Fibroblast of lung (primary cell): Measurements from ENCODE around the gene SORL1. TPM values are rescaled to one million over a fixed set of nuclear protein-coding genes. Genes with fewer than 3 reads are reported as not detected.

Experiments
- DNase-seq, 2 donors: peaks; one replicate each; pipeline versions ENCODE4 v3.0.0 to v3.0.0-alpha.2; 2010; ENCODE audit warnings: low read depth in 2 of 2
- H2AFZ ChIP-seq: 2 replicates; pipeline ENCODE4 v1.5.1; 2012; ENCODE audit warnings: low read length, control low read depth, inconsistent platforms
- H3K27ac ChIP-seq: 2 replicates; pipeline ENCODE4 v1.5.1; 2011; ENCODE audit warnings: low read length, control low read depth; ENCODE audit not compliant: insufficient read depth
- H3K27me3 ChIP-seq: 2 replicates; pipeline ENCODE4 v1.5.1; 2011; ENCODE audit warnings: mild to moderate bottlenecking, low read length; ENCODE audit not compliant: control insufficient read depth, insufficient read depth
- H3K36me3 ChIP-seq: 2 replicates; pipeline ENCODE4 v1.5.1; 2011; ENCODE audit warnings: low read length; ENCODE audit not compliant: control insufficient read depth, insufficient read depth
- H3K4me1 ChIP-seq: 2 replicates; pipeline ENCODE4 v1.5.1; 2011; ENCODE audit warnings: low read length; ENCODE audit not compliant: control insufficient read depth, insufficient read depth; ENCODE audit errors: extremely low read depth
- H3K4me2 ChIP-seq: 2 replicates; pipeline ENCODE4 v1.5.1; 2011; ENCODE audit warnings: low read length, control low read depth; ENCODE audit not compliant: insufficient read depth; ENCODE audit errors: extremely low read depth
- H3K4me3 ChIP-seq, 4 experiments: fragments of 200-600 bp in 1 of 4; sonication (generic) in 1 of 4; replicated peaks in 1 of 4; 2 replicates each; pipeline ENCODE4 v1.5.1; 2011 to 2016; ENCODE audit warnings: low read length in 4 of 4, low read depth in 3 of 4, mild to moderate bottlenecking in 3 of 4, control low read depth in 2 of 4, inconsistent platforms in 1 of 4, mixed read lengths in 1 of 4; ENCODE audit not compliant: insufficient read depth in 1 of 4; ENCODE audit errors: control extremely low read depth in 1 of 4
- H3K79me2 ChIP-seq: 2 replicates; pipeline ENCODE4 v1.5.1; 2012; ENCODE audit warnings: mild to moderate bottlenecking, low read length, inconsistent platforms; ENCODE audit not compliant: control insufficient read depth, insufficient read depth
- H3K9ac ChIP-seq: 2 replicates; pipeline ENCODE4 v1.5.1; 2011; ENCODE audit warnings: mild to moderate bottlenecking, low read length, control low read depth; ENCODE audit not compliant: insufficient read depth
- H3K9me3 ChIP-seq: 2 replicates; pipeline ENCODE4 v1.5.1; 2012; ENCODE audit warnings: low read depth, low read length; ENCODE audit not compliant: control insufficient read depth, insufficient read depth
- H4K20me1 ChIP-seq: 2 replicates; pipeline ENCODE4 v1.5.1; 2011; ENCODE audit warnings: low read length; ENCODE audit not compliant: control insufficient read depth, insufficient read depth; ENCODE audit errors: extremely low read depth
- EZH2 ChIP-seq: IDR thresholded peaks from 2 replicates; pipeline ENCODE4 v1.5.1; 2012; ENCODE audit warnings: low read length, control low read depth, mild to moderate bottlenecking; ENCODE audit errors: missing control alignments
- polyA plus RNA-seq, 2 donors: library from polyadenylated mRNA; depleted of rRNA in 1 of 2; stranded (reverse) in 1 of 2; unstranded in 1 of 2; fragments of >200 nt; gene quantifications; 2 replicates each; pipeline ENCODE4 v1.2.1, GENCODE V29; 2011 to 2012; ENCODE audit warnings: missing spikeins in 1 of 2
- total RNA-seq: library from RNA; depleted of rRNA; stranded (reverse); fragments of >200 nt; gene quantifications from 2 replicates; pipeline ENCODE4 v1.2.1, GENCODE V29; 2014
- TF ChIP-seq, protein P1 (sequence below), 2 donors: IDR thresholded peaks in 1 of 2; conservative IDR thresholded peaks in 1 of 2; 1 replicate in 1 of 2; 2 replicates in 1 of 2; pipeline ENCODE4 v1.5.1; 2011 to 2012; ENCODE audit warnings: low read length in 2 of 2, control low read depth in 1 of 2, inconsistent platforms in 1 of 2, low read depth in 1 of 2, mild to moderate bottlenecking in 1 of 2

Gene SORL1
- total and polyA plus RNA-seq, 2 donors (not counting 1 experiment from before 2014, with no cell fraction given), result 0.58 to 10.9 TPM

- Histone ChIP-seq H3K36me3 (no peaks in the 10 kb centered on the region), H3K9me3 (no peaks in the 10 kb centered on the region), H2AFZ (no peak overlapping the region), H3K4me3 (no peak overlapping the region), H3K79me2 (no peaks in the 10 kb centered on the region), H3K9ac (no peak overlapping the region), H3K27me3 (no peaks in the 10 kb centered on the region), H3K4me2 (no peak overlapping the region), H4K20me1 (no peaks in the 10 kb centered on the region), H3K27ac (no peak overlapping the region), H3K4me1 (peaks cover 10% of the 10 kb centered on the region)
- TF ChIP-seq EZH2, result no peak
- TF ChIP-seq, protein P1, sequence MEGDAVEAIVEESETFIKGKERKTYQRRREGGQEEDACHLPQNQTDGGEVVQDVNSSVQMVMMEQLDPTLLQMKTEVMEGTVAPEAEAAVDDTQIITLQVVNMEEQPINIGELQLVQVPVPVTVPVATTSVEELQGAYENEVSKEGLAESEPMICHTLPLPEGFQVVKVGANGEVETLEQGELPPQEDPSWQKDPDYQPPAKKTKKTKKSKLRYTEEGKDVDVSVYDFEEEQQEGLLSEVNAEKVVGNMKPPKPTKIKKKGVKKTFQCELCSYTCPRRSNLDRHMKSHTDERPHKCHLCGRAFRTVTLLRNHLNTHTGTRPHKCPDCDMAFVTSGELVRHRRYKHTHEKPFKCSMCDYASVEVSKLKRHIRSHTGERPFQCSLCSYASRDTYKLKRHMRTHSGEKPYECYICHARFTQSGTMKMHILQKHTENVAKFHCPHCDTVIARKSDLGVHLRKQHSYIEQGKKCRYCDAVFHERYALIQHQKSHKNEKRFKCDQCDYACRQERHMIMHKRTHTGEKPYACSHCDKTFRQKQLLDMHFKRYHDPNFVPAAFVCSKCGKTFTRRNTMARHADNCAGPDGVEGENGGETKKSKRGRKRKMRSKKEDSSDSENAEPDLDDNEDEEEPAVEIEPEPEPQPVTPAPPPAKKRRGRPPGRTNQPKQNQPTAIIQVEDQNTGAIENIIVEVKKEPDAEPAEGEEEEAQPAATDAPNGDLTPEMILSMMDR (conservative IDR thresholded peaks at IDR 0.05 in 1 of 2, IDR thresholded peaks at IDR 0.05 in 1 of 2; ENCODE audit: low read depth in 1 of 2, low read length in 2 of 2), result no peak
- DNase-seq, result peak in 1 of 2 donors; percentile 68
Measured at GRCh38 chr11:121625777-121626506, 173.8 kb downstream of the SORL1 start.

GRCh38 chr11:121626507-121626875, 174.4 kb downstream of the SORL1 start:
- Histone ChIP-seq H3K27ac (no peak overlapping the region), H3K4me3 (no peak overlapping the region), H3K4me2 (no peak overlapping the region), H3K36me3 (no peaks in the 10 kb centered on the region), H3K79me2 (no peaks in the 10 kb centered on the region), H2AFZ (no peak overlapping the region), H3K9ac (no peak overlapping the region), H3K27me3 (no peaks in the 10 kb centered on the region), H3K9me3 (no peaks in the 10 kb centered on the region), H3K4me1 (peaks cover 10% of the 10 kb centered on the region), H4K20me1 (no peaks in the 10 kb centered on the region)
- TF ChIP-seq, protein P1 (conservative IDR thresholded peaks at IDR 0.05 in 1 of 2, IDR thresholded peaks at IDR 0.05 in 1 of 2; ENCODE audit: low read depth in 1 of 2, low read length in 2 of 2), result no peak
- no peak for TF ChIP-seq EZH2
- peak in 1 of 2 donors; percentile 33 for DNase-seq

DNA sequence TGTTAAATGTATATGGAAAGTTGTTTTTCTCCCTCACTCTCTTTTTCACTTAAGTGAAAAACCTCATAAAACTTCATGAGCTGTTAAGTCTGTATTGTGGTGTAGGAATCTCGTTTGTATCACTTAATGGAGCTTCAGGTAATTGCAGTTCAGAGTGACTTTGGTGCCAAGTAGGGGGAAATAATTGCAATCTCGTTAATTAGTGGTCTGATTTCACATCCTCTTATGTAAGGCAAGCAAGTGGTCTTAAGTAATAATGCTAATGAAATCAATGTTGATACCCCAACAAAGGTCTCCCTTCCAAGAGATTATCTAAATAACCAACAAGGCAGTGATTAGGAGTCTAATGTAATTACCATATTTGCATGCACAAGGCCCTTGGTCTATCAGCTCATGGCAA, 174.9 kb downstream of the SORL1 start:
- H3K4me2 ChIP-seq, result no peak overlapping the region
- H3K9me3 ChIP-seq, result no peaks in the 10 kb centered on the region
- DNase-seq, result no peak
- no peaks in the 10 kb centered on the region for H3K27me3 ChIP-seq
- H3K4me1 ChIP-seq, result peaks cover 10% of the 10 kb centered on the region
- no peak overlapping the region for H2AFZ ChIP-seq
- TF ChIP-seq, protein P1 (conservative IDR thresholded peaks at IDR 0.05 in 1 of 2, IDR thresholded peaks at IDR 0.05 in 1 of 2; ENCODE audit: low read depth in 1 of 2, low read length in 2 of 2), result no peak
- TF ChIP-seq EZH2, result no peak
- no peak overlapping the region for H3K9ac ChIP-seq
- no peak overlapping the region for H3K27ac ChIP-seq
- H3K79me2 ChIP-seq, result no peaks in the 10 kb centered on the region
- no peak overlapping the region for H3K4me3 ChIP-seq
- no peaks in the 10 kb centered on the region for H4K20me1 ChIP-seq
- H3K36me3 ChIP-seq, result no peaks in the 10 kb centered on the region
